ENCODE results near the gene PDE4D. TPM values are rescaled to one million over a fixed set of nuclear protein-coding genes. Genes with fewer than 3 reads are reported as not detected.

PDE4D gene
- total RNA-seq, 1 donor from 2014 or later = 47.7 TPM

- Mint-ChIP-seq H3K27ac (no peak overlapping the region), H3K36me3 (ENCODE audit: low read depth) (no peaks in the 10 kb centered on the region), H3K27me3 (peaks cover 32% of the 10 kb centered on the region), H3K9me3 (no peaks in the 10 kb centered on the region), H3K4me1 (peaks cover 9% of the 10 kb centered on the region), H3K4me3 (no peak overlapping the region)
- DNase-seq = no peak
- intact Hi-C loops (cut with micrococcal nuclease) = no loop called here
These were observed 619.4 kb downstream of the PDE4D start for GRCh38 chr5:59274106-59274636.

GRCh38 chr5:59272809-59273427 lies 620.6 kb downstream of the PDE4D start:
- peaks cover 9% of the 10 kb centered on the region for H3K4me1 Mint-ChIP-seq
- intact Hi-C loops (cut with micrococcal nuclease) = no loop called here
- no peak for DNase-seq
- H3K4me3 Mint-ChIP-seq = no peak overlapping the region
- H3K36me3 Mint-ChIP-seq (ENCODE audit: low read depth) = no peaks in the 10 kb centered on the region
- no peak overlapping the region for H3K27ac Mint-ChIP-seq
- H3K9me3 Mint-ChIP-seq = no peaks in the 10 kb centered on the region
- peaks cover 29% of the 10 kb centered on the region for H3K27me3 Mint-ChIP-seq

GRCh38 chr5:59268756-59269415 lies 624.6 kb downstream of the PDE4D start:
- intact Hi-C loops (cut with micrococcal nuclease) = no loop called here
- Mint-ChIP-seq H3K27me3 (peaks cover 15% of the 10 kb centered on the region), H3K27ac (no peak overlapping the region), H3K4me3 (no peak overlapping the region), H3K9me3 (no peaks in the 10 kb centered on the region), H3K4me1 (no peaks in the 10 kb centered on the region), H3K36me3 (ENCODE audit: low read depth) (no peaks in the 10 kb centered on the region)
- DNase-seq = no peak

- peaks cover 18% of the 10 kb centered on the region for H3K27me3 Mint-ChIP-seq
- no peak overlapping the region for H3K27ac Mint-ChIP-seq
- intact Hi-C loops (cut with micrococcal nuclease) = no loop called here
- DNase-seq = no peak
- H3K4me3 Mint-ChIP-seq = no peak overlapping the region
- H3K9me3 Mint-ChIP-seq = no peaks in the 10 kb centered on the region
- no peaks in the 10 kb centered on the region for H3K4me1 Mint-ChIP-seq
- H3K36me3 Mint-ChIP-seq (ENCODE audit: low read depth) = no peaks in the 10 kb centered on the region
These were observed 626.5 kb downstream of the PDE4D start for GRCh38 chr5:59267033-59267432.

GRCh38 chr5:59266410-59266809 lies 627.1 kb downstream of the PDE4D start:
- Mint-ChIP-seq H3K27me3 (peaks cover 18% of the 10 kb centered on the region), H3K4me1 (no peaks in the 10 kb centered on the region), H3K9me3 (no peaks in the 10 kb centered on the region), H3K27ac (no peak overlapping the region), H3K36me3 (ENCODE audit: low read depth) (no peaks in the 10 kb centered on the region), H3K4me3 (no peak overlapping the region)
- intact Hi-C loops (cut with micrococcal nuclease) = no loop called here
- DNase-seq = no peak

- no peaks in the 10 kb centered on the region for H3K4me1 Mint-ChIP-seq
- intact Hi-C loops (cut with micrococcal nuclease) = no loop called here
These were observed 628.8 kb downstream of the PDE4D start for GRCh38 chr5:59264639-59265245.

GRCh38 chr5:59264013-59264412 lies 629.5 kb downstream of the PDE4D start:
- H3K4me3 Mint-ChIP-seq = no peak overlapping the region
- H3K36me3 Mint-ChIP-seq (ENCODE audit: low read depth) = no peaks in the 10 kb centered on the region

More at GRCh38 chr5:59264639-59265245, 628.8 kb downstream of the PDE4D start:
- Mint-ChIP-seq H3K9me3 (no peaks in the 10 kb centered on the region), H3K27me3 (peaks cover 29% of the 10 kb centered on the region), H3K36me3 (ENCODE audit: low read depth) (no peaks in the 10 kb centered on the region), H3K27ac (no peak overlapping the region), H3K4me3 (no peak overlapping the region)
- DNase-seq = no peak

GRCh38 chr5:59261969-59262368 lies 631.6 kb downstream of the PDE4D start:
- no peaks in the 10 kb centered on the region for H3K36me3 Mint-ChIP-seq (ENCODE audit: low read depth)
- H3K4me3 Mint-ChIP-seq = no peak overlapping the region
- H3K27me3 Mint-ChIP-seq = peaks cover 36% of the 10 kb centered on the region
- H3K27ac Mint-ChIP-seq = no peak overlapping the region
- H3K4me1 Mint-ChIP-seq = no peaks in the 10 kb centered on the region
- no peaks in the 10 kb centered on the region for H3K9me3 Mint-ChIP-seq
- intact Hi-C loops (cut with micrococcal nuclease) = no loop called here
- no peak for DNase-seq

More at GRCh38 chr5:59264013-59264412, 629.5 kb downstream of the PDE4D start:
- Mint-ChIP-seq H3K27ac (no peak overlapping the region), H3K4me1 (no peaks in the 10 kb centered on the region), H3K9me3 (no peaks in the 10 kb centered on the region), H3K27me3 (peaks cover 32% of the 10 kb centered on the region)
- DNase-seq = no peak
- intact Hi-C loops (cut with micrococcal nuclease) = no loop called here

GRCh38 chr5:59260973-59261372 lies 632.6 kb downstream of the PDE4D start:
- Mint-ChIP-seq H3K9me3 (no peaks in the 10 kb centered on the region), H3K27ac (no peak overlapping the region)

GRCh38 chr5:59260200-59260599 lies 633.3 kb downstream of the PDE4D start:
- Mint-ChIP-seq H3K9me3 (no peaks in the 10 kb centered on the region), H3K4me3 (no peak overlapping the region), H3K36me3 (ENCODE audit: low read depth) (no peaks in the 10 kb centered on the region), H3K27ac (no peak overlapping the region), H3K4me1 (no peaks in the 10 kb centered on the region), H3K27me3 (peaks cover 36% of the 10 kb centered on the region)
- intact Hi-C loops (cut with micrococcal nuclease) = no loop called here
- no peak for DNase-seq

More at GRCh38 chr5:59260973-59261372, 632.6 kb downstream of the PDE4D start:
- Mint-ChIP-seq H3K4me3 (no peak overlapping the region), H3K27me3 (peaks cover 33% of the 10 kb centered on the region), H3K4me1 (no peaks in the 10 kb centered on the region), H3K36me3 (ENCODE audit: low read depth) (no peaks in the 10 kb centered on the region)
- DNase-seq = no peak
- intact Hi-C loops (cut with micrococcal nuclease) = no loop called here

GRCh38 chr5:59259237-59259636 lies 634.3 kb downstream of the PDE4D start:
- Mint-ChIP-seq H3K4me3 (no peak overlapping the region), H3K36me3 (ENCODE audit: low read depth) (no peaks in the 10 kb centered on the region), H3K27ac (no peak overlapping the region), H3K27me3 (peaks cover 37% of the 10 kb centered on the region), H3K4me1 (no peaks in the 10 kb centered on the region), H3K9me3 (no peaks in the 10 kb centered on the region)
- intact Hi-C loops (cut with micrococcal nuclease) = no loop called here
- no peak for DNase-seq

GRCh38 chr5:59257488-59258400 lies 635.8 kb downstream of the PDE4D start:
- peaks cover 42% of the 10 kb centered on the region for H3K27me3 Mint-ChIP-seq
- no peak for DNase-seq
- no peaks in the 10 kb centered on the region for H3K4me1 Mint-ChIP-seq
- H3K9me3 Mint-ChIP-seq = no peaks in the 10 kb centered on the region
- intact Hi-C loops (cut with micrococcal nuclease) = no loop called here
- no peaks in the 10 kb centered on the region for H3K36me3 Mint-ChIP-seq (ENCODE audit: low read depth)
- no peak overlapping the region for H3K27ac Mint-ChIP-seq
- no peak overlapping the region for H3K4me3 Mint-ChIP-seq

GRCh38 chr5:59256331-59256730 lies 637.2 kb downstream of the PDE4D start:
- DNase-seq = no peak
- Mint-ChIP-seq H3K36me3 (ENCODE audit: low read depth) (no peaks in the 10 kb centered on the region), H3K27me3 (peaks cover 42% of the 10 kb centered on the region), H3K9me3 (no peaks in the 10 kb centered on the region), H3K27ac (no peak overlapping the region), H3K4me3 (no peak overlapping the region), H3K4me1 (no peaks in the 10 kb centered on the region)
- intact Hi-C loops (cut with micrococcal nuclease) = no loop called here

Measured in activated CD4-positive, alpha-beta T cell treated with anti-CD3 and anti-CD28 coated beads, Interleukin-2, amount 10 ng/mL, durations not matched to agents 24 days and 14 days (primary cell).